ENCODE data around the gene C20orf173.
"Not testable (repeated sequence)": the region's sequence is repeated elsewhere in the genome, so short reads cannot be mapped to it uniquely, and the experiment has no call there.

Gene C20orf173, protein sequence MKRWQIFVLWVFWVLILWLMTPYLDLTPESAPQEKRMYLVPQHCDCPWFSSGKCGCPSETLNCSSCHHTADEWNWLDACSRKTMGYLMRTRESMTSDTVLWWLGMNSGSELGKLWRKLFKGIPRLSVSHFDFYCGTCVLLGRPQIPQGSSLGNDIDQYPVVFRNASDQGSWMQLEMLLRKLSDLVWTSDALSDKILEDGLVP

GRCh38 chr20:35529552-35529951 lies at the start of gene C20orf173:
C20orf173 (minus strand) TSS chr20:35529652; CDS start chr20:35529373, 279 bp downstream.
- DNase-seq = no peak

- DNase-seq = no peak
These were observed 49.7 kb upstream of the C20orf173 start for GRCh38 chr20:35579196-35579595.

- DNase-seq = no peak
These were observed 49.0 kb upstream of the C20orf173 start for GRCh38 chr20:35578469-35578868.

DNA sequence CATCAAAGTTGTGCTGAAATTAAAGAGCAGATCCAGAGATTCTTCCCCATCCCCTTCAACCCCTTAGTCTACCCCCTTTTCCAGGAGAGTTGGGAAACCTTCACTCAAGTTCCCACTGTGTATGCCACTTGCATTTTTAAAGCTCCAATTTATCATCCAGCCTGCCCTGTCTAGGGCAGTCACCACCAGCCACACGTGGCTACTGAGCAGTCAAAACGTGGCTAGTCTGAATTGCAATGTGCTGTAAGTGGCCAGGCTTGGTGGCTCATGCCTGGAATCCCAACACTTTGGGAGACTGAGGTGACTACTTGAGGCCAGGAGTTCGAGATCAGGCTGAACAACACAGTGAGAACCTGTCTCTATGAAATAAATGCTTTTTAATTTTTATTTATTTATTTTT lies 47.4 kb upstream of the C20orf173 start:
- no peak for DNase-seq

DNA sequence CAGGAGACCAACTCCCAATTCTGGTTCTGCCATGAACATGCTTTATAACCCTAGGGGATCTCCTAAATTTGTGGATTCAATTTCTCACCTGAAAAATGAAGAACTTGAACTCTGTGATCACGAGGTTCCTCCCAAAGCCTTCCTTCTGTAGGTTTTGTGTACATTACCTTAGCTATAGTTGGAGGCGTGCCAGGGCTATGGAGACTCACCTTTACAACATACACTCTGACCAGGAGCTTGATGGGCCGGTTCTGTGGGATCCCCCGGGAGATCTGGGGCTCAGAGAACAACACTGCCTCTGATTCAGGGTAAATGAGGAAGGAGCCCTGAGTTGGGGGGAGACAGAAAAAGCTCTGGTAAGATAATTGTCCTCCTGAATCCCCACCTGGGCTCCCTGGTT lies 46.5 kb upstream of the C20orf173 start:
- no peak for DNase-seq

DNA sequence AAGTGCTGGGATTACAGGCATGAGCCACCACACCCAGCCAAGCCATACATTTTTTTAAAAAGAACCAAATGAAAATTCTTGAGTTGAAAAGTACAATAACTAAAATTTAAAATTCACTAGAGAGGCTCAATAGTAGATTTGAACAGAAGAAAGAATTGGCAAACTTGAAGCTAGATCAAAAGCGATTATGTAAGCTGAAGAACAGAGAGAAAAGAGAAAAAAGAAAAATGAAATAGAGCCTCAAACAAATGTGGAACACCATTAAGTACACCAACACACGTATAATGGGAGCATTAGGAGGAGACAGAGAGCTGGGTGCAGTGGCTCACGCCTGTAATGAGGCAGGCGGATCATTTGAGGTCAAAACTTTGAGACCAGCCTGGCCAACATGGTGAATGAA lies 43.4 kb upstream of the C20orf173 start:
- DNase-seq = no peak

DNA sequence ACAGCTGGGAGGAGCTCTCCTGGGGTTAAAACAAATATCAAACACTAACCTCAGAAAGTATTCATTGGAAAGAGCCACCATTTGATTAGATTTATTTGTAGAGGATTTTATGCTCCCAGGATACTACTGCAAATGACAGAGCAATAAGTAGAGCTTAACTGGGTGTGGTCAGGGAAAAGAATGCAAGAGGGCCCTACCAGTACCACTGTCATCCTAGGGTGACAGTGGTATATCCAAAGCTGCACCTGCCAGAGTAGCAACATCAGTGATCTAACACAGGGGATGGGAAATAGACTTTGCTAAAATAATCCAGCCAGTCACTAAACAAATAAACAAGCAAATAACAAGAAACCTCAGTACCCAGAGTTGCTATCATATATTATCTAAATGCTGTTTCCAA lies 42.1 kb upstream of the C20orf173 start:
- no peak for DNase-seq

GRCh38 chr20:35568645-35569044 lies 39.2 kb upstream of the C20orf173 start:
- no peak for DNase-seq

DNA sequence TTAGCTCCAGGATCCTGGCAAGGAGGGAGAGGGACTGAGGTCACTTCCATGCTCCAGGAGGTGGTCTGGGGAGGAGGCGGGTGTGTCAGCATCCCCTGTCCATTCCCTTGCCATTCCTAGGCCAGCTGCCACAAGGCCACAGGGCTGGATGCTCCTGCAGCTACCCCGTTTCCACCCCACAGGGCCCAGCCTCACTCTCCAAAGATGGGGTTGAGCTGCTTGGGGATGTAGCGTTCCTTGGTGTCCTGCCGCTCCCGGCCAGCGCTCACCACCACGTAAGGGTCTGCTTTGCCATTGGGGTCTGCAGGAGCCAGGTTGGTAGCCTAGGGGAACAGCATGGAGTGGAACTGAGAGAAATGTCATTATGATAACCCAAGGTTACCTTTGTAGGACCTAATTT lies 35.5 kb upstream of the C20orf173 start:
- DNase-seq = no peak

GRCh38 chr20:35563834-35564233 lies 34.4 kb upstream of the C20orf173 start:
- no peak for DNase-seq

GRCh38 chr20:35562541-35563110 lies 33.2 kb upstream of the C20orf173 start:
- DNase-seq = no peak

- no peak for DNase-seq
These were observed 32.2 kb upstream of the C20orf173 start for GRCh38 chr20:35561671-35562070.

GRCh38 chr20:35561268-35561667 lies 31.8 kb upstream of the C20orf173 start:
- DNase-seq = peak; percentile 31

- DNase-seq = no peak
These were observed 31.1 kb upstream of the C20orf173 start for GRCh38 chr20:35560541-35560940.

DNA sequence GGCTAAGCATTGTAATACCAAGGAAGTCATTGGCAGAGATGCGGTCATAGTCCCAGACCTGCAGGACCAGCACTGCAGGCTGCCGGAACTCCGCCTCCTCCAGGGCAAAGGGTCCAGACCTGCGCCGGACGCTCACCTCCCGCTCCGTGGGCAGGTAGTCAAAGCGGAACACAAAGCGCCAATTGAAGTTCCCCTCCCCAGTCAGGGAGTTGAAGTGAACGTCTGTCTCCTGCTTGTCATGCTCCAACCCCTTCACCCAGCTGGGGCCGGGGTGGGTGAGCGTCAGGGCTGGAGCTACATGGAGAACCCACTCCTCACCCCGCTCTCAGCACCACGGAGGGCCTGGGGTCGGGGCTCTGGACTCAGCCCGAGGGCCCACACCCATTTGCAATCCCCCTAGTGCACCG lies 30.7 kb upstream of the C20orf173 start:
- no peak for DNase-seq

- no peak for DNase-seq
These were observed 29.7 kb upstream of the C20orf173 start for GRCh38 chr20:35559042-35559693.

DNA sequence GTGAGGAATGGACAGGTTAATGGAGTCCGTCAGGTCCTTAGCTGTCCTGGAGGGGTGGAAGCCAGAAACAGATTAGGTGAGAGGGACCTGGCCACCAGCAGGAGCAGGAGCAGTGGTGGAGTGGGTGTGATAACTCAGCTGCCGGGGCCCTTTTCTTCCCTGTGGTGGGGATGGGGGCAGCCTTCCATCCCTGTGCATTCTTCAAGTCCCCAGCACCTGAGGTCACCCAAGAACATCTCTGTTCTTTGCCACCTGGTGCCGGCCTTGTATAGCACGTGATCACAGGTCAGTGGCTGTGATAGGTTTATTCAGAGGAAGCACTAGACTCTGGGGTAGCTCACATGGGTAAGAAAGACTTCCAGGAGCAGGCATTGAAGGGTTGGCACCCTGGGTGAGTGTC lies 29.0 kb upstream of the C20orf173 start:
- no peak for DNase-seq

GRCh38 chr20:35556871-35557270 lies 27.4 kb upstream of the C20orf173 start:
- DNase-seq = no peak

DNA sequence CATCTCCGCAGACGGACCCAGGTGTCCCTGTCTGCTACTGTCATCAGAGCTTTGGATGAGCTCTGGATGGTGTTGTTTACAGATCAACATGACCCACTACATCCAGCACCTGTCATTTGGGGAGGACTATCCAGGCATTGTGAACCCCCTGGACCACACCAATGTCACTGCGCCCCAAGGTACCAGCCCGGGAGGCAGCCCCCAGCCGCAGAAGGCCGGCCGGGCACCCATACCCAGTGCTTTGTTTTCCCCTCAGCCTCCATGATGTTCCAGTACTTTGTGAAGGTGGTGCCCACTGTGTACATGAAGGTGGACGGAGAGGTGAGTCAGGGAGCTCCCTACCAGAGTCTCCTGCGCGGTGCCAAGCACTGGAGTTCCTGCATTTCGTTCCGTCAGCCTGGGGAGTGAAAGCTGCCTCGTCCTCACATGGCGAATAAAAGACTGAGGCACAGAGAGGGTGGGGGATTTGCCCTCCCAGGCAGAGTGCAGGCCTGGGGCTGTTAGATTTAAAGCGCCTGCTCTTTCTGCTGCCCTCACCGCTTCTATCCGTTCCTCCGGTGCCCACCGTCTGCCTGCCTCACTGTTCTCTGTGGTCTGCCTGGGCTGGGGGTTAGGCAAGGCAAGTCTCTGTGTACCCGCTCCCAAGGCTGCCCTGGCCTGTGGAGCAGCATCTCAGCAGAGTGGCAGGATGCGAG lies 26.6 kb upstream of the C20orf173 start:
- no peak for DNase-seq

- not testable (repeated sequence) for DNase-seq
These were observed 26.0 kb upstream of the C20orf173 start for GRCh38 chr20:35555461-35555860.

DNA sequence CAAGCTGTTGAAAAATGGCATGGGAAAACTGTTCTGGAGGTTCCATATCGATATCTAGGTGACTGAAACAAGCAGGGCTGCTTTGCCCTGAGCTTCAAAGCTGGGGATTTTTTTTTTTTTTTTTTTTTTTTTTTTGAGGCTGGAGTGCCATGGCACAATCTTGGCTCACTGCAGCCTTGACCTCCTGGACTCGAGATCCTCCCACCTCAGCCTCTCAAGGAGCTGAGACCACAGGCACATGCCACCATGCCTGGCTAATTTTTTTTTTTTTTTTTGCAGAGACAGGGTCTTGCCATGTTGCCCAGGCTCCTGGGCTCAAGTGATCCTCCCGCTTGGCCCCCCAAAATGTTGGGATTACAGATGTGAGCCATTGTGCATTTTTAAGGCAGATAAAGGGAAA lies 23.5 kb upstream of the C20orf173 start:
- DNase-seq = no peak

GRCh38 chr20:35551503-35551902 lies 22.1 kb upstream of the C20orf173 start:
- DNase-seq = no peak

- DNase-seq = no peak
These were observed 17.9 kb upstream of the C20orf173 start for GRCh38 chr20:35547329-35547728.

- no peak for DNase-seq
These were observed 16.7 kb upstream of the C20orf173 start for GRCh38 chr20:35546127-35546526.

All from activated T-cell treated with anti-CD3 and anti-CD28 coated beads, Interleukin-2, amount 50 U/mL, for 1 hour (primary cell).